ENCODE results near the gene HMGCS2.

DNA sequence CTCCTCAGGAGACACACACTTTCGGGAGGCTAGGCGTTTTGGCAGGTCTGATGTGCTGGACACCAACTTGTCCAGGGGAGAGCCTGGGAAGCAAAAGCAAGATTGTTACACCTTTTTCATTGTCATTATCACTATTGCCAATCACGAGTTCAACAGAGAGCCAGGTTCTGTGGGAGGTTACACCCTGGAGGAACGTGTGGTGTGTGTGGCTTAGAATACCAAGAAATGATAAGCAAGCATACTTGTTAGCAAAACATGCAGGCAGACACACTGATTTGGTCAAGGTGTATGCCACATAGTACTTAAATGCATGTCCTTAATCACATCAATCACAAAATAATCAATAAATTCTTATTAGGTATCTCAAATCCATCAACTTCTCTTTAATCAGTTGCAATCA, 16.1 kb downstream of the HMGCS2 start:
- TF ChIP-seq CTCF (IDR thresholded peaks at IDR 0.05) (no peak), EZH2 (IDR thresholded peaks at IDR 0.05; ENCODE audit: borderline replicate concordance, insufficient read depth, low read depth, low read length, poor library complexity, severe bottlenecking) (no peak)
